A549 (cell line): ENCODE data around the gene SIPA1L2. TPM values are rescaled to one million over a fixed set of nuclear protein-coding genes. Genes with fewer than 3 reads are reported as not detected.
A peak's percentile ranks its signal among the peaks of the same experiment; 100 is the strongest.

Source experiments
- ATAC-seq, 2 experiments: fragments of 200-7000 bp in 1 of 2; fragments of >200 bp in 1 of 2; cut with Nextera tagmentation in 1 of 2; cut with Tn5 transposase in 1 of 2; 3 replicates each; pipeline versions ENCODE4 v1.8.0 to v1.9.1; 2018 to 2020; ENCODE audit warnings: mild to moderate bottlenecking in 1 of 2, moderate library complexity in 1 of 2
- CTCF ChIA-PET: fragments of 300-600 bp; sonication (Branson Sonifier 250); formaldehyde crosslinking; extraction: SDS; loops from one replicate; lab custom pipeline; 2021; ENCODE audit warnings: antibody characterized with exemption, inconsistent platforms; lab: Yijun Ruan, JAX
- POLR2A ChIA-PET: fragments of 350-600 bp; formaldehyde crosslinking; extraction: SDS; loops from one replicate; lab custom pipeline; 2021; ENCODE audit warnings: antibody characterized with exemption, inconsistent platforms; lab: Yijun Ruan, JAX
- DNase-seq, 2 experiments: peaks; one replicate each; pipeline versions ENCODE4 v3.0.0 to v3.0.0-alpha.2; 2011 to 2016; ENCODE audit warnings: low read depth in 1 of 2, low spot score in 1 of 2
- FAIRE-seq: peaks from 2 replicates; lab custom pipeline; 2011; peaks lifted over from hg19 to GRCh38; lab: Jason Lieb, UNC
- H3K27ac ChIP-seq, 2 experiments: fragments of >200 bp; sonication (Bioruptor Twin); formaldehyde crosslinking; 3 replicates each; pipeline ENCODE4 v1.5.1; 2016 to 2017
- H3K4me1 ChIP-seq: fragments of >200 bp; sonication (Bioruptor Twin); formaldehyde crosslinking; 3 replicates; pipeline ENCODE4 v1.6.1; 2016
- H3K4me2 ChIP-seq: fragments of >200 bp; sonication (Bioruptor Twin); formaldehyde crosslinking; 3 replicates; pipeline ENCODE4 v1.6.1; 2016
- H3K4me3 ChIP-seq: fragments of >200 bp; sonication (Bioruptor Twin); formaldehyde crosslinking; 3 replicates; pipeline ENCODE4 v1.5.1; 2016
- H3K9me3 ChIP-seq: fragments of >200 bp; sonication (Bioruptor Twin); formaldehyde crosslinking; 3 replicates; pipeline ENCODE4 v1.6.1; 2016
- BHLHE40 ChIP-seq: IDR thresholded peaks from 2 replicates; pipeline ENCODE4 v1.6.1; 2012; ENCODE audit warnings: low read depth, low read length, inconsistent platforms
- CEBPB ChIP-seq, 2 experiments: fragments of >200 bp in 1 of 2; sonication (Bioruptor Twin) in 1 of 2; formaldehyde crosslinking in 1 of 2; IDR thresholded peaks; 2 replicates each; pipeline ENCODE4 v1.6.1; 2012 to 2016
- CHD4 ChIP-seq: fragments of 200-600 bp; sonication (generic); IDR thresholded peaks from 2 replicates; pipeline ENCODE4 v1.6.1; 2016; ENCODE audit warnings: antibody characterized with exemption, mild to moderate bottlenecking, borderline replicate concordance
- CTCF ChIP-seq: fragments of >200 bp; sonication (Bioruptor Twin); formaldehyde crosslinking; IDR thresholded peaks from 3 replicates; pipeline ENCODE4 v1.5.1; 2016
- EHF ChIP-seq: fragments of 250-450 bp; sonication (Bioruptor Pico); IDR thresholded peaks from 2 replicates; pipeline ENCODE4 v1.5.0; 2020; ENCODE audit warnings: mild to moderate bottlenecking
- EHMT2 ChIP-seq: fragments of 200-600 bp; sonication (generic); IDR thresholded peaks from 2 replicates; pipeline ENCODE4 v1.6.1; 2016; ENCODE audit warnings: antibody characterized with exemption, low read depth, mild to moderate bottlenecking, moderate library complexity
- ELK1 ChIP-seq: fragments of 150-350 bp; IDR thresholded peaks from 2 replicates; pipeline ENCODE4 v1.6.1; 2014; ENCODE audit warnings: low read depth, mild to moderate bottlenecking, low read length
- FOSB ChIP-seq: fragments of 250-450 bp; sonication (Bioruptor Pico); IDR thresholded peaks from 2 replicates; pipeline ENCODE4 v1.5.0; 2020; ENCODE audit warnings: mild to moderate bottlenecking, moderate library complexity
- FOXS1 ChIP-seq: fragments of 250-450 bp; sonication (Bioruptor Pico); IDR thresholded peaks from 2 replicates; pipeline ENCODE4 v1.5.0; 2020; ENCODE audit warnings: mild to moderate bottlenecking, moderate library complexity
- GATA3 ChIP-seq: IDR thresholded peaks from 2 replicates; pipeline ENCODE4 v1.6.1; 2012; ENCODE audit warnings: borderline replicate concordance
- HDAC2 ChIP-seq: fragments of 200-600 bp; sonication (generic); IDR thresholded peaks from 2 replicates; pipeline ENCODE4 v1.6.1; 2016
- HEYL ChIP-seq: fragments of 250-450 bp; sonication (Bioruptor Pico); IDR thresholded peaks from 2 replicates; pipeline ENCODE4 v1.8.0; 2021; ENCODE audit warnings: mild to moderate bottlenecking, moderate library complexity
- HMGXB4 ChIP-seq: fragments of 250-450 bp; sonication (Bioruptor Pico); IDR thresholded peaks from 2 replicates; pipeline ENCODE4 v1.5.0; 2021; ENCODE audit warnings: mild to moderate bottlenecking, moderate library complexity, borderline replicate concordance
- HOXA7 ChIP-seq: fragments of 250-450 bp; sonication (Bioruptor Pico); IDR thresholded peaks from 2 replicates; pipeline ENCODE4 v1.5.0; 2020; ENCODE audit warnings: mild to moderate bottlenecking, moderate library complexity
- JUN ChIP-seq, 2 experiments: fragments of >200 bp; sonication (Bioruptor Twin); formaldehyde crosslinking; IDR thresholded peaks; 2 replicates in 1 of 2; 3 replicates in 1 of 2; pipeline ENCODE4 v1.6.1; 2016 to 2017
- JUNB ChIP-seq: fragments of >200 bp; sonication (Bioruptor Twin); formaldehyde crosslinking; IDR thresholded peaks from 2 replicates; pipeline ENCODE4 v1.6.1; 2016
- KDM1A ChIP-seq: fragments of 200-600 bp; sonication (generic); IDR thresholded peaks from 2 replicates; pipeline ENCODE4 v1.6.1; 2016; ENCODE audit warnings: low read depth, mild to moderate bottlenecking
- MAFK ChIP-seq: fragments of 450-650 bp; IDR thresholded peaks from 2 replicates; pipeline ENCODE4 v1.6.1; 2014; ENCODE audit not compliant: partially characterized antibody
- MAZ ChIP-seq: fragments of 150-350 bp; IDR thresholded peaks from 2 replicates; pipeline ENCODE4 v1.6.1; 2014; ENCODE audit warnings: antibody characterized with exemption, low read depth, low read length, borderline replicate concordance
- NFE2L2 ChIP-seq: fragments of 150-350 bp; conservative IDR thresholded peaks from 2 replicates; pipeline ENCODE4 v1.6.1; 2014; ENCODE audit warnings: low read length
- PHF8 ChIP-seq: fragments of 200-600 bp; sonication (generic); IDR thresholded peaks from 2 replicates; pipeline ENCODE4 v1.6.1; 2016; ENCODE audit warnings: low read depth, mild to moderate bottlenecking, antibody characterized with exemption, moderate library complexity, borderline replicate concordance
- POLR2AphosphoS2 ChIP-seq: conservative IDR thresholded peaks from 2 replicates; pipeline ENCODE4 v1.6.1; 2012; ENCODE audit warnings: low read length, improper control_type of control experiment, inconsistent platforms
- RAD21 ChIP-seq, 2 experiments: fragments of >200 bp in 1 of 2; sonication (Bioruptor Twin) in 1 of 2; formaldehyde crosslinking in 1 of 2; IDR thresholded peaks in 1 of 2; conservative IDR thresholded peaks in 1 of 2; 2 replicates in 1 of 2; 3 replicates in 1 of 2; pipeline ENCODE4 v1.6.1; 2012 to 2018; ENCODE audit warnings: inconsistent platforms in 1 of 2
- RFX5 ChIP-seq: fragments of 450-650 bp; IDR thresholded peaks from 2 replicates; pipeline ENCODE4 v1.7.1; 2014; ENCODE audit warnings: antibody characterized with exemption, mild to moderate bottlenecking, moderate library complexity
- ZC3H11A ChIP-seq: fragments of 450-650 bp; IDR thresholded peaks from 2 replicates; pipeline ENCODE4 v1.6.1; 2014; ENCODE audit warnings: antibody characterized with exemption, mild to moderate bottlenecking
- ZFP36 ChIP-seq: fragments of 450-650 bp; IDR thresholded peaks from 2 replicates; pipeline ENCODE4 v1.6.1; 2014; ENCODE audit warnings: borderline replicate concordance; ENCODE audit not compliant: partially characterized antibody
- ZNF302 ChIP-seq: fragments of 250-450 bp; sonication (Bioruptor Pico); IDR thresholded peaks from 2 replicates; pipeline ENCODE4 v1.9.0; 2021; ENCODE audit warnings: inconsistent platforms, mild to moderate bottlenecking, moderate library complexity
- WGBS: methylation state at CpG from one replicate; pipeline ENCODE4 v1.1.6; 2017; ENCODE audit errors: missing lambda C conversion rate; 5-methylcytosine and 5-hydroxymethylcytosine counted together
- polyA minus RNA-seq: library from RNA; depleted of rRNA, polyadenylated mRNA; stranded (reverse); fragments of >200 nt; gene quantifications from 2 replicates; pipeline ENCODE4 v1.2.3, GENCODE V29; 2011; rRNA and poly(A)+ RNA removed
- polyA plus RNA-seq, 4 experiments: library from polyadenylated mRNA; depleted of rRNA in 3 of 4; stranded (reverse); fragments of >200 nt; fragmentation: RNase III in 1 of 4; extraction: RNeasy Plus Mini Kit Qiagen cat#74134 plus additional on column Dnase treatment in 1 of 4; gene quantifications; 2 replicates in 3 of 4; 3 replicates in 1 of 4; pipeline ENCODE4 v1.2.3, GENCODE V29; 2011 to 2017
- TF ChIP-seq, protein P1 (sequence below): fragments of >200 bp; sonication (Bioruptor Twin); formaldehyde crosslinking; IDR thresholded peaks from 2 replicates; pipeline ENCODE4 v1.6.1; 2016

The SIPA1L2 gene, protein sequence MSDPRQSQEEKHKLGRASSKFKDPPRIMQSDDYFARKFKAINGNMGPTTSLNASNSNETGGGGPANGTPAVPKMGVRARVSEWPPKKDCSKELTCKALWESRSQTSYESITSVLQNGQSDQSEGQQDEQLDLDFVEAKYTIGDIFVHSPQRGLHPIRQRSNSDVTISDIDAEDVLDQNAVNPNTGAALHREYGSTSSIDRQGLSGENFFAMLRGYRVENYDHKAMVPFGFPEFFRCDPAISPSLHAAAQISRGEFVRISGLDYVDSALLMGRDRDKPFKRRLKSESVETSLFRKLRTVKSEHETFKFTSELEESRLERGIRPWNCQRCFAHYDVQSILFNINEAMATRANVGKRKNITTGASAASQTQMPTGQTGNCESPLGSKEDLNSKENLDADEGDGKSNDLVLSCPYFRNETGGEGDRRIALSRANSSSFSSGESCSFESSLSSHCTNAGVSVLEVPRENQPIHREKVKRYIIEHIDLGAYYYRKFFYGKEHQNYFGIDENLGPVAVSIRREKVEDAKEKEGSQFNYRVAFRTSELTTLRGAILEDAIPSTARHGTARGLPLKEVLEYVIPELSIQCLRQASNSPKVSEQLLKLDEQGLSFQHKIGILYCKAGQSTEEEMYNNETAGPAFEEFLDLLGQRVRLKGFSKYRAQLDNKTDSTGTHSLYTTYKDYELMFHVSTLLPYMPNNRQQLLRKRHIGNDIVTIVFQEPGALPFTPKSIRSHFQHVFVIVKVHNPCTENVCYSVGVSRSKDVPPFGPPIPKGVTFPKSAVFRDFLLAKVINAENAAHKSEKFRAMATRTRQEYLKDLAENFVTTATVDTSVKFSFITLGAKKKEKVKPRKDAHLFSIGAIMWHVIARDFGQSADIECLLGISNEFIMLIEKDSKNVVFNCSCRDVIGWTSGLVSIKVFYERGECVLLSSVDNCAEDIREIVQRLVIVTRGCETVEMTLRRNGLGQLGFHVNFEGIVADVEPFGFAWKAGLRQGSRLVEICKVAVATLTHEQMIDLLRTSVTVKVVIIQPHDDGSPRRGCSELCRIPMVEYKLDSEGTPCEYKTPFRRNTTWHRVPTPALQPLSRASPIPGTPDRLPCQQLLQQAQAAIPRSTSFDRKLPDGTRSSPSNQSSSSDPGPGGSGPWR (N-terminal part only)
- 16.4 and 16.9 TPM in 2 replicates for polyA plus RNA-seq (2011; rRNA removed)
- 8.3 and 10.2 TPM in 2 replicates for polyA plus RNA-seq (2012; cell fraction: cytosol; rRNA removed)
- polyA plus RNA-seq (2012; cell fraction: nucleus; rRNA removed), result 13.5 and 15.6 TPM in 2 replicates
- 6.0 to 6.7 TPM (median 6.6 TPM) in 3 replicates for polyA plus RNA-seq (2017; fragmentation: RNase III; extraction: RNeasy Plus Mini Kit Qiagen cat#74134 plus additional on column Dnase treatment)
- 31.1 and 34.0 TPM in 2 replicates for polyA minus RNA-seq

DNA sequence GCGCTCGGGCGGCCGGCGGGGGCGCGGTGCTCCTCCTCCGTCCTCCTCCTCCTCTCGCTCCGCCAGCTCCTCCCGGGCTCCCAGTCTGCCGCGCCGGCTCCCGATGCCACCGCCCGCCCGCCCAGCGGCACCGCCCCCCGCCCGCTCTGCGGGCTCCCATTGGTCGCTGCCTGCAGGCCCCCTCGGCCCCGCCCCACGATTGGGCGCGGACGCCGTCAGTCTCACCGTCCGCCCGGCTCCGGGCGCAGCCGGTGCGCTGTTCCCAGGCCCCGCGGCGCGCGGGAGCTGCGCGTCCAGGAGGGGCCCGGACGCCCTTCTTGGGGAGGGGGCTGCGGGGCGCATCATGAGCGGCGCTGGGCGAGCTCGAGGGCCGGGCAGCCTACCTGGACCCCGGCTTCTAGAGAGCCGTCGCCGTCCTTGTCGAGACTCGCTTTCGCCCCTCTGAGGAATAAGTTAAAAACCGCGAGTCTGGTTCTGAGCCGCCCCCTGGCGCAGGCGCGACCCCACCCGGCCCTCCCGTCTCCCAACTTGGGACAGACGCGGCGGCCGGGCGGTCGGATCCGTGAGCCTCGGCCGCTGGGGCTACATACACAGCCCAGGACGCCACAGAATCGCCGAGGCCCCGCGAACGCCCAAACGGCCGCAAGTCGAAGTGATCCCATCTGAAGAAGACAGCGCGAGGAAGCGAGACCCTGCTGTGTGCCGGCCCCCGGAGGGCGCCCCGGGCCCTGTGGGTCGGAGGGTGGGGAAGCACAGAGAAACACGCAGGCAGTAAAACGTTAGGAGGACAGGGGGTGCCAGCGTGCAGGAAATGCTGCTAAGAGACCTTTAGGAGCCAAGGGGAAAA is at the start of gene SIPA1L2:
Gene SIPA1L2, minus strand, starts transcription at position 87 of the 847 bp plus-strand sequence. CDS start 114,794 bp downstream, outside the sequence.
- Histone ChIP-seq H3K9me3 (no peaks in the 10 kb centered on the region), H3K27ac (peak within 1 kb of the TSS; percentile 88 to 96), H3K4me2 (peak within 1 kb of the TSS; percentile 78), H3K4me1 (peaks cover 16% of the 10 kb centered on the region; the same call in 2 of the 3 replicates), H3K4me3 (peak within 1 kb of the TSS; percentile 75)
- ATAC-seq (peak; percentile 90 to 96), DNase-seq (peak; percentile 92 to 97), FAIRE-seq (no peak)
- POLR2A ChIA-PET, result interaction anchor here (0.6 to 1.3 kb wide), 10 partner anchors 11 to 873 kb away, joined by 3 to 10 read pairs (median 4); no protein-coding TSS in a partner anchor
- WGBS, result under 1% methylated on average over 16 of the region's 98 CpGs
- CTCF ChIA-PET, result interaction anchor here (0.8 to 1.8 kb wide), 14 partner anchors 10 to 873 kb away, joined by 3 to 11 read pairs (median 3); no protein-coding TSS in a partner anchor
- TF ChIP-seq MAFK (no peak), KDM1A (no peak), ELK1 (no peak), RAD21 (conservative IDR thresholded peaks at IDR 0.05 in 1 of 2, IDR thresholded peaks at IDR 0.05 in 1 of 2) (peak; percentile 89 to 92), JUN (IDR thresholded peaks at IDR 0.05) (peak in 1 of 2 experiments; percentile 30; a peak in 2 of 5 replicates), ZNF302 (CRISPR knock-in tag) (no peak), GATA3 (no peak), ZC3H11A (no peak), RFX5 (no peak), EHMT2 (no peak), FOSB (no peak), CTCF (peak; percentile 75), NFE2L2 (no peak), CEBPB (IDR thresholded peaks at IDR 0.05) (no peak), BHLHE40 (no peak), POLR2AphosphoS2 (no peak), MAZ (no peak), FOXS1 (CRISPR knock-in tag) (no peak), ZFP36 (no peak), HOXA7 (CRISPR knock-in tag) (no peak), HDAC2 (no peak), EHF (CRISPR knock-in tag) (no peak), HMGXB4 (CRISPR knock-in tag) (0 out of 2 replicates have a peak, but pooled peaks have one; percentile 13), JUNB (no peak), HEYL (CRISPR knock-in tag) (no peak), CHD4 (no peak), PHF8 (peak; percentile 67; the same call in 1 of the 2 replicates)
- TF ChIP-seq, protein P1, sequence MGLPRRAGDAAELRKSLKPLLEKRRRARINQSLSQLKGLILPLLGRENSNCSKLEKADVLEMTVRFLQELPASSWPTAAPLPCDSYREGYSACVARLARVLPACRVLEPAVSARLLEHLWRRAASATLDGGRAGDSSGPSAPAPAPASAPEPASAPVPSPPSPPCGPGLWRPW, result no peak
